PFSK-1 (cell line): ENCODE measurements around the gene UBE2J1.

Experiments
- POLR2AphosphoS5 ChIP-seq: IDR thresholded peaks from 2 replicates; pipeline ENCODE4 v1.6.1; 2012; ENCODE audit warnings: low read depth, mild to moderate bottlenecking, control low read depth, low read length, moderate library complexity
- SIN3A ChIP-seq: IDR thresholded peaks from 2 replicates; pipeline ENCODE4 v1.6.1; 2012; ENCODE audit warnings: mild to moderate bottlenecking, low read length, moderate library complexity, borderline replicate concordance; ENCODE audit not compliant: insufficient read depth

GRCh38 chr6:89356642-89357170 is 4.2 kb upstream of the UBE2J1 start:
- TF ChIP-seq POLR2AphosphoS5 (no peak), SIN3A (no peak)
